Measurements from ENCODE around the gene AP2A2.
A peak's percentile ranks its signal among the peaks of the same experiment; 100 is the strongest.

Gene AP2A2

DNA sequence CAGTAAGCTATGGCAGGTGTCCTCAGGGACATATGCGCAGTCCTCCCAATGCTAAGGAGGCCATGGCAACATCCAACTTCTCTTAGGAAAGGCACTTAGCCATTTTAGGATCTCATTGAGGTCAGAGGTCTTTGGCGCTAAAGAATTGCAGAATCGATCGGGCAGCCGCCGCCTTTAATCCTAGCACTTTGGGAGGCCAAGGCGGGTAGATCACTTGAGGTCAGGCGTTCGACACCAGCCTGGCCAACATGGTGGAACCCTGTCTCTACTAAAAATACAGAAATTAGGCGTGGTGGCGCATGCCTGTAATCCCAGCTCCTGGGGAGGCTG, 13.8 kb upstream of the AP2A2 start:
- Histone ChIP-seq H3K4me3 (ENCODE audit: low read length, poor library complexity, severe bottlenecking) (peak overlapping the region; percentile 90), H3K27me3 (ENCODE audit: insufficient read depth, low read length, poor library complexity, severe bottlenecking) (no peaks in the 10 kb centered on the region), H3F3A (ENCODE audit: low read depth) (no peaks in the 10 kb centered on the region), H3K9me3 (ENCODE audit: insufficient read depth, low read depth, low read length) (no peaks in the 10 kb centered on the region), H2AFZ (ENCODE audit: low read length) (no peak overlapping the region), H3K79me2 (ENCODE audit: insufficient read depth, low read length) (peaks cover 30% of the 10 kb centered on the region), H3K9me2 (replicated peaks; ENCODE audit: low read depth, low read length) (no peaks in the 10 kb centered on the region), H4K20me1 (ENCODE audit: insufficient read depth, low read length, poor library complexity, severe bottlenecking) (peaks cover 5% of the 10 kb centered on the region), H3K9ac (ENCODE audit: low read depth, low read length, poor library complexity, severe bottlenecking) (peak overlapping the region; percentile 89), H3K4me1 (ENCODE audit: insufficient read depth, low read length, poor library complexity, severe bottlenecking) (peaks cover 21% of the 10 kb centered on the region), H3K36me3 (ENCODE audit: insufficient read depth, low read length) (no peaks in the 10 kb centered on the region), H3K4me2 (ENCODE audit: low read depth, low read length, poor library complexity, severe bottlenecking) (peak overlapping the region; percentile 84)
- TF ChIP-seq, protein P1, sequence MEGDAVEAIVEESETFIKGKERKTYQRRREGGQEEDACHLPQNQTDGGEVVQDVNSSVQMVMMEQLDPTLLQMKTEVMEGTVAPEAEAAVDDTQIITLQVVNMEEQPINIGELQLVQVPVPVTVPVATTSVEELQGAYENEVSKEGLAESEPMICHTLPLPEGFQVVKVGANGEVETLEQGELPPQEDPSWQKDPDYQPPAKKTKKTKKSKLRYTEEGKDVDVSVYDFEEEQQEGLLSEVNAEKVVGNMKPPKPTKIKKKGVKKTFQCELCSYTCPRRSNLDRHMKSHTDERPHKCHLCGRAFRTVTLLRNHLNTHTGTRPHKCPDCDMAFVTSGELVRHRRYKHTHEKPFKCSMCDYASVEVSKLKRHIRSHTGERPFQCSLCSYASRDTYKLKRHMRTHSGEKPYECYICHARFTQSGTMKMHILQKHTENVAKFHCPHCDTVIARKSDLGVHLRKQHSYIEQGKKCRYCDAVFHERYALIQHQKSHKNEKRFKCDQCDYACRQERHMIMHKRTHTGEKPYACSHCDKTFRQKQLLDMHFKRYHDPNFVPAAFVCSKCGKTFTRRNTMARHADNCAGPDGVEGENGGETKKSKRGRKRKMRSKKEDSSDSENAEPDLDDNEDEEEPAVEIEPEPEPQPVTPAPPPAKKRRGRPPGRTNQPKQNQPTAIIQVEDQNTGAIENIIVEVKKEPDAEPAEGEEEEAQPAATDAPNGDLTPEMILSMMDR (conservative IDR thresholded peaks at IDR 0.05; ENCODE audit: low read length) = no peak

DNA sequence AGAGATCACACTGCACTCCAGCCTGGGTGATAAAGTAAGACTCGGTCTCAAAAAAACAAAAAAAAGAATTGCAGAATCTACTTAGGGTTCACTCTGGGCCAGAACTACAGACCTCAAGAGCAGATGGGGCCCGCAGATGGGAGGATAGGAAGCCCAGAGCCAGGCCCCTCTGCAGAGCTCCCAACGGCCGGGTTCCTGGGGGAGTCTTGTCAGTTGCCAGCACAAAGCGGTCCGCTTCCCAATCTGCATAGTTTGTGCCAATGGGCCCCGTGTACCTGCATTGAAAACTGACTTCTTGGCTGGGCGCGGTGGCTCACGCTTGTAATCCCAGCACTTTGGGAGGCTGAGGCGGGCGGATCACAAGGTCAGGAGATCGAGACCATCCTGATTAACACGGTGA, 13.4 kb upstream of the AP2A2 start:
- H3K4me3 ChIP-seq (ENCODE audit: low read length, poor library complexity, severe bottlenecking) = no peak overlapping the region
- TF ChIP-seq, protein P1 (conservative IDR thresholded peaks at IDR 0.05; ENCODE audit: low read length) = no peak
- no peak for TF ChIP-seq EZH2phosphoT487 (IDR thresholded peaks at IDR 0.05; ENCODE audit: borderline replicate concordance)
- no peak overlapping the region for H2AFZ ChIP-seq (ENCODE audit: low read length)
- H3K9me2 ChIP-seq (replicated peaks; ENCODE audit: low read depth, low read length) = no peaks in the 10 kb centered on the region
- H3K4me2 ChIP-seq (ENCODE audit: low read depth, low read length, poor library complexity, severe bottlenecking) = peak overlapping the region; percentile 84
- peaks cover 5% of the 10 kb centered on the region for H4K20me1 ChIP-seq (ENCODE audit: insufficient read depth, low read length, poor library complexity, severe bottlenecking)
- no peaks in the 10 kb centered on the region for H3K9me3 ChIP-seq (ENCODE audit: insufficient read depth, low read depth, low read length)
- no peaks in the 10 kb centered on the region for H3F3A ChIP-seq (ENCODE audit: low read depth)
- H3K9ac ChIP-seq (ENCODE audit: low read depth, low read length, poor library complexity, severe bottlenecking) = peak overlapping the region; percentile 89
- H3K79me2 ChIP-seq (ENCODE audit: insufficient read depth, low read length) = peaks cover 30% of the 10 kb centered on the region
- no peaks in the 10 kb centered on the region for H3K27me3 ChIP-seq (ENCODE audit: insufficient read depth, low read length, poor library complexity, severe bottlenecking)
- peaks cover 21% of the 10 kb centered on the region for H3K4me1 ChIP-seq (ENCODE audit: insufficient read depth, low read length, poor library complexity, severe bottlenecking)
- no peaks in the 10 kb centered on the region for H3K36me3 ChIP-seq (ENCODE audit: insufficient read depth, low read length)

DNA sequence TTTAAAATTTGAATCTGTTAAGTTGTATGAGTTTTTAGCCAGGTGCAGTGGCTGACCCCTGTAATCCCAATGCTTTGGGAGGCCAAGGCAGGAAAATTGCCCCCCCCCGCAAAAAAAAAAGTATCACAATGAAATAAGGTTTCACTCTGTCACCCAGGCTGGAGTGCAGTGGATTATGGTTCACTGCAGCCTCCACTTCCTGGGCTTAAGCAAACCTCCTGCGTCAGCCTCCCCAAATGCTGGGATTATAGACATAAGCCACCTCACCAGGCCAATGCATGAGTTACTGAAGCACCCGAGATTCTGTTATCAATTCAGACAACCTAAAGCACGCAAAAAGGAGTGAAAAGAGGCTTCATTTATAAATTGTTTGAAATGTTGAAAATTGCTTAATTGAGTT, 12.6 kb upstream of the AP2A2 start:
- H3F3A ChIP-seq (ENCODE audit: low read depth) = no peaks in the 10 kb centered on the region
- H4K20me1 ChIP-seq (ENCODE audit: insufficient read depth, low read length, poor library complexity, severe bottlenecking) = peaks cover 5% of the 10 kb centered on the region
- H3K79me2 ChIP-seq (ENCODE audit: insufficient read depth, low read length) = peaks cover 25% of the 10 kb centered on the region
- no peak overlapping the region for H2AFZ ChIP-seq (ENCODE audit: low read length)
- H3K9me2 ChIP-seq (replicated peaks; ENCODE audit: low read depth, low read length) = no peaks in the 10 kb centered on the region
- peaks cover 21% of the 10 kb centered on the region for H3K4me1 ChIP-seq (ENCODE audit: insufficient read depth, low read length, poor library complexity, severe bottlenecking)
- H3K4me3 ChIP-seq (ENCODE audit: low read length, poor library complexity, severe bottlenecking) = no peak overlapping the region
- H3K4me2 ChIP-seq (ENCODE audit: low read depth, low read length, poor library complexity, severe bottlenecking) = no peak overlapping the region
- no peaks in the 10 kb centered on the region for H3K36me3 ChIP-seq (ENCODE audit: insufficient read depth, low read length)
- no peak overlapping the region for H3K9ac ChIP-seq (ENCODE audit: low read depth, low read length, poor library complexity, severe bottlenecking)
- H3K27me3 ChIP-seq (ENCODE audit: insufficient read depth, low read length, poor library complexity, severe bottlenecking) = no peaks in the 10 kb centered on the region
- TF ChIP-seq, protein P1 (conservative IDR thresholded peaks at IDR 0.05; ENCODE audit: low read length) = no peak
- TF ChIP-seq EZH2phosphoT487 (IDR thresholded peaks at IDR 0.05; ENCODE audit: borderline replicate concordance) = no peak
- no peaks in the 10 kb centered on the region for H3K9me3 ChIP-seq (ENCODE audit: insufficient read depth, low read depth, low read length)

All from Loucy (cell line).